Ecto neural progenitor cell (in vitro differentiated cells): ENCODE results near the gene HDDC3.

Experiments used
- DNase-seq: peaks from one replicate; pipeline ENCODE4 v3.0.0-alpha.2; 2018; ENCODE audit warnings: low spot score

Gene HDDC3

DNA sequence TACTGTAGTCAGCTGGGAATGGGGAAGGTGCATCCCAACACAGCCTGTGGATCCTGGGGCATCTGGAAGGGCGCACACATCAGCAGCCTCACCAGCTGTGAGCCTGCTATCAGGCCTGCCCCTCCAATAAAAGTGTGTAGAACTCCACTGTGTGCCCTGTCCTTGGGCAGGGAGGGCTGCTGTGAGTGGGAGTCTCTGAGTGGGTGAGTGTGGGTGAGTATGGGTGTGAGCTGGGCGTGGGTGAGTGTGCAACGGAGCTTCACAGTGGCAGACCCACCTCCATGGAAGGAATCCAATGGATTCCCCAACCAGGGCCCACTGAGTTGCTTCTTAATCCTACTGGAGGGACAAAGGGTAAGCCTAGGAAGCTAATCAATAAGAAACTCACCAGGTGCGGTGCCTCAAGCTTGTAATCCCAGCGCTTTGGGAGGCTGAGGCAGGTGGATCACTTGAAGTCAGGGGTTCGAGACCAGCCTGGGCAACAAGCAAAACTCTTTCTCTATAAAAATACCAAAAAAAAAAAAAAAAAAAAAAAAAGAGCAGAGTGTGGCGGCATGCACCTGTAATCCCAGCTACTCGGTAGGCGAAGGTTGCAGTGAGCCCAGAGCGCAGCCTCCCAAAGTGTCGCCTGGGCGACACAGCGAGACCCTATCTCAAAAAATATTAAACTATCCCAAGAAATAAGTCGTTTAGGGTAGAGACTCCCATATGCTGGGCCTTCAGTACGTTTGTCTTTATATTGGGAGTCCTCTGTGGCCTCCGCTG is 21.8 kb upstream of the HDDC3 start:
- DNase-seq, result no peak

DNA sequence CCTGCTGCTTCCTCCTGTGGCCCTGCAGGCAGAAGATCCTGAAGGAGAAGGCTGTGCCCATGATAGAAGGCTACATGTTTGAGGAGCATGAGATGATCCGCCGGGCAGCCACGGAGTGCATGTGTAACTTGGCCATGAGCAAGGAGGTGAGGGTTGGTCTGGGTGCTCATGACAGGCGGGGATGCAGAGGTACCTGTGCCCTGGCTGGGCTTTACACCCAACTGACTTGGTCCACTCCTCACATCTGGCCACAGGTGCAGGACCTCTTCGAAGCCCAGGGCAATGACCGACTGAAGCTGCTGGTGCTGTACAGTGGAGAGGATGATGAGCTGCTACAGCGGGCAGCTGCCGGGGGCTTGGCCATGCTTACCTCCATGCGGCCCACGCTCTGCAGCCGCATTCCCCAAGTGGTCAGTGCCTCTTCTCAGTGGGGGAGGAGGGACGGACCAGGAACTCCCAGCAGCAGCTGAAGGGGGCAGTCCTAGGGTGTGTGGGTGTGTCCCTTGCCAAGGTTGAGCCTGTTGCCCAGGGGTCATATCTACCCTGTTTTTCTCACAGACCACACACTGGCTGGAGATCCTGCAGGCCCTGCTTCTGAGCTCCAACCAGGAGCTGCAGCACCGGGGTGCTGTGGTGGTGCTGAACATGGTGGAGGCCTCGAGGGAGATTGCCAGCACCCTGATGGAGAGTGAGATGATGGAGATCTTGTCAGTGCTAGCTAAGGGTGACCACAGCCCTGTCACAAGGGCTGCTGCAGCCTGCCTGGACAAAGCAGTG is 20.7 kb upstream of the HDDC3 start:
- DNase-seq, result no peak

DNA sequence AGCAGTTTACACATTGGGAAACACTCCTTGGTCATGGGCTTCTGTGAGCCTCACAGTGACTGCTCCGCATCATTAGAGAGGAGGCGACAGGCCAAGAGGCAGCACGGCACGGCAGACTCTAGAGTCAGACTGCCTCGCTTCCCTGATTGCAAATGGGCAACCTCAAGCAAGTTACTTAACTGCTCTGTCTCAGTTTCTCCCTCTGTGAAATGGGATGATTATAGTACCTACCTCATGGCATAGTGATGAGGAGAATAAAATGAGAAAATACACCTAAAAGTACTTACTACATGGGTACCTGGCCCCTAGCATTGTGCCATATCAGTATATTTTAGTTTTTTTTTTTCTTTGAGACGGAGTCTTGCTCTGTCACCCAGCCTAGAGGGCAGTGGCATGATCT is 18.3 kb upstream of the HDDC3 start:
- DNase-seq, result no peak

DNA sequence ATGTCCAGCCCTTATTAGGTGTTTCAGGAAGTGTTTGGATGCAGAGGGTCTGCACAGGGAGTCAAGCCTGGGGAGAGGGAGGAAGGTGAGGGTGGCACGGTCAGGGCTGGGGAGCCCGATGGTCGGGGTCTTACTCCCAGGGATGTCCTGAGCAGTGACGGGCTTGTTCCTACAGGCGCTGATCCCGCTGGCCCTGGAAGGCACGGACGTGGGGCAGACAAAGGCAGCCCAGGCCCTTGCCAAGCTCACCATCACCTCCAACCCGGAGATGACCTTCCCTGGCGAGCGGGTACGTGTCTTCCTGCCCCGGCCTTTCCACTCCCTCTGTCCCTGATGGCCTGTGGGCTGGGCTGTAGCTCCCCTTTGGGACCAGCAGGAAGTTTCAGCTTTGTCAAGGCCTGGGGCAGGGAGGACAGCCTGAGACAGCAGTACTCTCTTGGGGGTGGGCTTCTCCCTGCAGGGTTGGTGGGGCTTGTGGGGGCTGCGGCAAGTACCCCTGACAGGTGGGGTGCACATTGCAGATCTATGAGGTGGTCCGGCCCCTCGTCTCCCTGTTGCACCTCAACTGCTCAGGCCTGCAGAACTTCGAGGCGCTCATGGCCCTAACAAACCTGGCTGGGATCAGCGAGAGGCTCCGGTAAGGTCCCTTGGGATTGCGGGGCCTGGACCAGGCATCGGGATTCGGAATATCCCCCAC is 17.8 kb upstream of the HDDC3 start:
- no peak for DNase-seq

DNA sequence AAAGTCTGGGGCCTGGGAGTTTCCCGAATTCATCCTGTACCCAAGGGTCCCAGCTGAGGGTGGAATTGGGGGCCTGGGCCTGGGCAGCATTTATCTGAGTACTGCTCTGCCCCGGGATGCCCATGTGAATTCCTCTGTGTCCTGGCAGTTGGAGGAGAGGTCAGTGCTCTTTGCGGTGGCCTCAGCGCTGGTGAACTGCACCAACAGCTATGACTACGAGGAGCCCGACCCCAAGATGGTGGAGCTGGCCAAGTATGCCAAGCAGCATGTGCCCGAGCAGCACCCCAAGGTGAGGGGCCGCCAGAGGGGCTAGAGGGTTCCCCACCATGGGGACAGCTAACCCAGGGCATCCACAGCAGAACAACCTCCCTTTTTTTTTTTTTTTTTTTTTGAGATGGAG is 16.2 kb upstream of the HDDC3 start:
- DNase-seq, result no peak

DNA sequence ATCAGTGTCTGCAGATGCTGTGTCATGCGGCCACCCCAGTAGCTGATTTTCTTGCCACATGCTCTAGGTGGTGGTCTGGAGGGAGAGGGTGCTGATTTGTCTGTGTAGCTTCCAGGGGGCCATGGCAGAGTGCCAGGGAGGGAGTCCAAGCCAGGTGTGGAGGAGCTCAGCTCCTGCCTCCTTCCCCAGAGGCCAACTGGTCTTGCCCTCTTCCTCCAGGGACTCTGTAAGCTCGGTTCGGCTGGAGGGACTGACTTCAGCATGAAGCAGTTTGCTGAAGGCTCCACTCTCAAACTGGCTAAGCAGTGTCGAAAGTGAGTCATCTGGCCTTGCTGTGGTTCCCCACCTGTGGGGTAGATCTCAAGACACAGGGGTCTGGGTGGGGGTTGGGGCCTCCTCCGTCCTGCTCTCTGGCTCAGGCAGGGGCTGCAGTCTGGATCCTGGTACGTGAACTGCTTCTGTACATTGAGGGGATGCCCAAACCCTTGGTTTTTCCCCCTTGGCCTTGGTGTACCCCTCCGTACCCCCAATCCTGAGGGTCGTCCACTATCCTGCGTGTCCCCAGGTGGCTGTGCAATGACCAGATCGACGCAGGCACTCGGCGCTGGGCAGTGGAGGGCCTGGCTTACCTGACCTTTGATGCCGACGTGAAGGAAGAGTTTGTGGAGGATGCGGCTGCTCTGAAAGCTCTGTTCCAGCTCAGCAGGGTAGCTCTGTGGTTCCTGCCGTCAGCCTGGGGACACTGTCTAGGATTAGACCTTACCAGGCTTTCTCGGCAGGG is 15.4 kb upstream of the HDDC3 start:
- no peak for DNase-seq

DNA sequence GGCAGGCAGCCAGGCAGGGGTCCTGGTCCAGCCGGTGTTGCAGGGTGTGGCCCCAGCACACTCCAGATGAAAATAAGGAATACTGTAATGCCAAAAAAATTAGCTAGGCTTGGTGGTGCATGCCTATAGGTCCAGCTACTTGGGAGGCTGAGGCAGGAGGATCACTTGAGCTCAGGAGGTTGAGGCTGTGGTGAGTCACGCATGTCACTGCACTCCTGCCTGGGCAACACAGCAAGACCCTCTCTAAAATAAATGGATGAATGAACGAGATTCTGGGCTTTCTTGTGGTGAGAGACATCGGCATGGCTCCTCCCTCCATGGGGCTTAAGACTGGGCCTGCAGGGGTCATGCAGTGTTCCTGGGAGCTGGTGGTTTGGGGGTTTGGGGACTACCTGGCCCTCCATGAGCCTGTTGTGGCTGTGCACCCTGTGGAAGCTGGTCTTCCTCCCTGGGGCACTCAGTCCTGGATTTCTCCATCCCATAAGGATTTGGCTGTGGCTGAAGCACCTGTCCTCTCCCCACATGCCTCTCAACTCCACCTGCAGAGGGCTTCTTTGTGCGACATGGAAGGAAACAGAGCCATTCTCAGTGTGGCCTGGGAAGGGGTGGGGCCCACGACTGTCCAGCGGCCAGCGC is 14.7 kb upstream of the HDDC3 start:
- no peak for DNase-seq

DNA sequence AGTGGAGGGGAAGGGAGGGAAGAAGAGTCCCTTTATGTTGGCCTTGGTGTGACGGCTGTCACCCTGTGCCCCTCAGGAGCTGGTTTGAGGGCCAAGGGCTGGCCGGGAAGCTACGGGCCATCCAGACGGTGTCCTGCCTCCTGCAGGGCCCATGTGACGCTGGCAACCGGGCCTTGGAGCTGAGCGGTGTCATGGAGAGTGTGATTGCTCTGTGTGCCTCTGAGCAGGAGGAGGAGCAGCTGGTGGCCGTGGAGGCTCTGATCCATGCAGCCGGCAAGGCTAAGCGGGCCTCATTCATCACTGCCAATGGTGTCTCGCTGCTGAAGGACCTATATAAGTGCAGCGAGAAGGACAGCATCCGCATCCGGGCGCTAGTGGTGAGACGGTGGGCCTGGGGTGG is 14.2 kb upstream of the HDDC3 start:
- no peak for DNase-seq

DNA sequence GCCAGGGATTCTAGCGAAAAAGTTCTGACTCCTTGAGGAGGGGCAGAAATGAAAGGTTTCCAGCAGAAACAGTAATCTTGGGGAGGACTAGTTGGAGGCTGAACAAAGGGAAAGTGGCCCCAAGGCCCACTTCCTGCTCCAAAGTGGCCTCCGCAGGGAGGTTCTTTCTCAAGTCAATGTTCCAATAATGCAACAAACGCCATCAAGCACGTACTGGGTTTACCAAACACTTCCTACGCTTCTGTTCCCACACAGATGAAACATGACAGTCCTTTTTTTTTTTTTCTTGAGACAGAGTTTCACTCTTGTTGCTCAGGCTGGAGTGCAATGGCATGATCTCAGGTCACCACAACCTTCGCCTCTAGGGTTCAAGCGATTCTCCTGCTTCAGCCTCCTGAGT is 12.7 kb upstream of the HDDC3 start:
- DNase-seq, result no peak

DNA sequence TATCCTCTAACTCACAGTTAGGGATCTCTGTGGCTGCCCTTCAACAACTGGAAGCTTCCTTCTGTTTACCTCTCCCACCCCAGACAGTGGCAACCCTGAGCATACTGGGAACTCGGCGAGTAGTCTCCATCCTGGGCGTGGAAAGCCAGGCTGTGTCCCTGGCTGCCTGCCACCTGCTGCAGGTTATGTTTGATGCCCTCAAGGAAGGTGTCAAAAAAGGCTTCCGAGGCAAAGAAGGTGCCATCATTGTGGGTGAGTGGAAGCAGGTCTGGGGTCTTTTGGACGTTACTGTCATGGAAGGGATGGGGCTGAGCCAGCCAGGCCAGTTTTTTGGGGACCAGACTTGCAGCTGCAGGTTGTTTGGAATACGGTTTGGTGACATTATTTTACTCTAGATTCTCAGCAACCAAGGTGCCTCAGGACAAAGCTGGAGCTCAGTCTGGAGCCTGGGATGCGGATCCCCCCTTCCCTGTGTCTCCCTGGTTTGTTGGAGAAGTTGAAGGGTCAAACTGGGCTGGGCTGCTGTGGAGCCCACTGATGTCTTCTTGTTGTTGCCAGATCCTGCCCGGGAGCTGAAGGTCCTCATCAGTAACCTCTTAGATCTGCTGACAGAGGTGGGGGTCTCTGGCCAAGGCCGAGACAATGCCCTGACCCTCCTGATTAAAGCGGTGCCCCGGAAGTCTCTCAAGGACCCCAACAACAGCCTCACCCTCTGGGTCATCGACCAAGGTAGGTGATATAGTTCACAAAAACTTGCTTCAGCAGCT is 10.2 kb upstream of the HDDC3 start:
- DNase-seq, result no peak

DNA sequence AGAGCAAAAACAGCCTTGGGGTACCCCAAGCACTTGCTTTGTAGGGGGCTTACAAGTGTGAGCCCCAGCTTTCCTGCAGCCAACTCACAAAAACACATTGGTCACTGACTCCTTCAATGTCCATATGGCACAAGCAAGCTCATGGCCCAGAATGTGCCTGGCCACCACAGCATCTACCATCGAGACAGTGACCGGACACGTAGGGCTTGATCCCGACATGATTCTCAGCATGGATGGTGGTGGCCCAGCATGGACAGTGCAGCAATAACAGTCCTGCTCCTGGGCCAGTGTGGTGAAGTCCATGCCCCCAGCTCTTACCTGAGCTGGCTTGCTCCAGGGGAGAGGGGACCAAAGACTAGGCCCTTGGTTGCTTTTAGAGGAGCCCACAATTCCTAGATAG is 8.7 kb upstream of the HDDC3 start:
- no peak for DNase-seq

DNA sequence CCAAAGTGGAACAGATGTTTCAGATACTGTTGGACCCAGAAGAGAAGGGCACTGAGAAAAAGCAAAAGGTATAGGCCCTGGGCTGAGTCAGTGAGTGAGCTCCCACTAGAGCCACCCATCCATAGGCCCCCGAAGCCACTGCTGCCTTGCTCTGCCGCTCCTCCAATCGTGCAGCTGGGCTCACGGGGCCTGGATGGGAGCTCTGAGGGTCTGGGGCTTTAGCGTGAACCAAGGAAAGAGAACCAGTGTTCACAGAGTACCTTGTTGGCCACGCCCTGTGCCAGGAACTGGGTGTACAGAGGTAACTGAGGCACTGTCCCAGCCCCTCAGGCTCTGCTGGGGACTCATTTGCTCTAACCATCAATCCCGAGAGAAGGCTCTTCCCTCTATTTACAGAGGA is 7.4 kb upstream of the HDDC3 start:
- DNase-seq, result no peak

DNA sequence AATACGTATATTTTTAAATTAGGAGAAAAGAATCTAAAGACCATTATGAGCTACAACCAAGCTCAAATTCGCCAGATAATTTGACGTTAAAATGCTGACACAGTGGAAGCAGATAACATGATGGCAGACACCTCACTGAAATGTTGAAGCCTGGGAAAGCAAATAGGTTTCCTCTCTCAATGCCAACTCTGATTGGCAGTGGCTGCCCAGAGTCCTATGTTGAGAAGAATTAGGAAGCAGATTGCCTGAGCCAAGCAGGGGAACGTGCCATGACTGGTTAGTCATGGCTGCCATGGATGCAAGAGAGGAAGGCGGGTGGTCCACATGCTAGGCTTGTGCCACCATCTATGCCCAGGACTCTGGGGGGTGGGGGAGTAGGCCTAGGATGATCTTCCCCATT is 5.9 kb upstream of the HDDC3 start:
- no peak for DNase-seq

DNA sequence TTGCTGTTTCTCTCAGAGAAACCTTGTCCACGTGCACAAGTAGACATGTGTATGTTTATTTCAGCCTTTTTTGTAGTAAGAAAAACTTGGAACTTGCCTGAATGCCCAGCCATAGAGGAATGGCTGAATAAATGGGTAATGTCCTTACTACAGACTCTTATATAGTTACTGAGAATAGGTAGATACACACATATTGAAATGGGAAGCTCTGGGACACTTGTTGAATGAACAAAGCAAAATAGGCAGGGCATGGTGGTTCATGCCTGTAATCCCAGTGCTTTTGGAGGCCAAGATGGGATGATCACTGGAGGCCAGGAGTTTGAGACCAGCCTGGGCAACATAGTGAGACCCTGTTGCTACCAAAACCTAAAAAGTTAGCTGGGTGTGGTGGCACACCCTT is 4.5 kb upstream of the HDDC3 start:
- DNase-seq, result no peak

DNA sequence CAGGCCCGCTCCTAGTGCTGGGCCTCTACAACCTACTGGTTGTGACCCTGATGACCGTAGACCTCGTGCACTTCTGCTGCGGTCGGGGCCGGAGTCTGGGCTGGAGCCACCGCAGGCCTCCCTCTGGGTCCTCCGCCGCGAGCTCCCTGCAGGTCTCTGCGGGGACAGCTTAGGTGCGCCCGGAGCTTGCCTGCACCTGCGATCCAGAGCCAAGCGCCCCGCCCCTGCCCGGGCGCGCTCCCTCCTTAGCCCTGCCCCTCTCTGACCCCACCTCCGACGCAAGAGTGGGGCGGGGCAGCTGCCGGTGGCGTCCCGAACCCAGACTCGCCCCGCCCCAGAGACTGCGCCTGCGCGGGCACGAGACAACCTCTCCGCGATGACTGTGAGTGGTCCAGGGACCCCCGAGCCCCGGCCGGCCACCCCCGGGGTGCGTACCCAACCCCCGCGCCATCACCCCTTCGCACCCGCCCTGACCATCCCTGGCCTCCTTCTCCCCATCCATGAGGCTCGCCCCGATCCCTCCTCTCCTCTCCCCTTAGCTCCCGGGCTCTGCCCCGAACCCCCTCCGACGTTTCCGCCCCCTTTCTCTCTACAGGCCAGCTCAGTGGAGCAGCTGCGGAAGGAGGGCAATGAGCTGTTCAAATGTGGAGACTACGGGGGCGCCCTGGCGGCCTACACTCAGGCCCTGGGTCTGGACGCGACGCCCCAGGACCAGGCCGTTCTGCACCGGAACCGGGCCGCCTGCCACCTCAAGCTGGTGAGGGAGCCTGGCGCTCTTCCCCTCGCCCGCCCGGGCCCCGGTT is 2.8 kb upstream of the HDDC3 start, which contains the start of gene UNC45A:
Gene UNC45A (plus strand): TSS at position 337 of the 803 bp plus-strand sequence. CDS start 40 bp downstream, at position 377.
- DNase-seq, result peak; percentile 94

DNA sequence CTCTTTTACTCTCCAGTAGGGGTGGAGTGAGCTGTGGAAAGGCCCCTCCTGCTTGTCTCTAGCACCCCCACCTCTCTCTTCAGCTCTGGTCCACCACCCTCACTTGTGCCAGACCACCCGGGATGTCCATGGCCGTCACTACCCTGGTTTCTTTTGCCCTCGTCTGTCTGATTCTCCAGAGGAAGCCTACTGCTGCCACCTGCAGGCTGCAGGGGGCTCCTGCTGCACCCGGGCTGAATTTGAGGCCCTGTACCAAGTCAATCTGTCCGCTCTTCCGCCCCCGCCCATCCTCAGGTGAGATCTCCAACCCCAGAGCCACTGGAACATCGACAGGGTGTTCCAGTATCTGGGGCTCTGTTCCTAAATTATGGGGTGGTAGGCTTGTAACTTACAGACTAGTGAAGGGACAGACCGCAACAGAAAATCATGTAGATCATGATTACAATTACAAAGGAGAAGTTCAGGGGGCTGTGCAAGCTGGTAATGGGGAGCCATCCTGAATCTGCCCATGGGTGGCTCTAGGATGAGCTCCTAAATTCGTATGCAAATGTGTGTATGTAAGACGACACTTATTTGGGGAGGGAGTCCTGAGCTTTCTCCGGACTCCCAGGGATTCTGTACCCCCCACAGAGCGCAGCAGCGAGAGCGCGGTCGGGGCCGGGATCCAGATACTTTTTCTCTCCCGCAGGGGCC is 2.1 kb upstream of the HDDC3 start:
- DNase-seq, result peak; percentile 86

DNA sequence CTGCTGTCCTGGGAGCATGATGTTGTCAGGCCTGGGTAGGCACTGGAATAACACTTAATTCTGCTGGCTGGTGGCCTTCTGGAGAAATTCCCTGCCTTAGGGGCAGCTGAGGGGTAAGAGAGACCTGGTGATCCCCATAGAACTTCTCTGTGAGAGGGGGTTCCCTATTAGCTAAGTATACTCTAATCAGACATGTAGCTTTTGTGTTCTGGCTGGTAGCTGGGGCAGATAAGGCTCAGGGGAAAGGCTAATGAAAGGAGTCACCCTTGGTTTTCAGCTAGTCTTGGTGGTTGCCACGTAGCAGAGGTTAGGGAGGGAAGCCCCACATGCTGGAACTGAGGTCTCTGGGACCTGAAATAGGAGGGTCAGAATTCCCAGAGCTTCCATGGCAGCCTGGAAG is 952 bp upstream of the HDDC3 start:
- no peak for DNase-seq

DNA sequence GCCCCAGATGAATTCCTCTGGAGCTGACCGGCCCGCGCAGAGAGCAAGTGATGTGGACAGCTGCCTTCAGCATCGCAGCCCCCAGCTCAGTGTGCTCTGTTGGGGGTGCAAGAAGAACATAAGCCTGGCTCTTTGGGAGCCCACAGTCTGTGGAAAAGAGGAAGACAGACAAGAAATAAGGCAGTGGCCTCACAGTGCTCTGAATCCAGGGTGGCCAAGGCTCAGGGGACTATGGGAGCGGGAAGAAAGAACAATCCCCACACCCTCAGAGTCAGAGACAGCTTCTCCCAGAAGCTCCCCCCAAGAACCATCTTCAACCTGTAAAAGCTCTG is 277 bp upstream of the HDDC3 start:
- DNase-seq, result no peak

DNA sequence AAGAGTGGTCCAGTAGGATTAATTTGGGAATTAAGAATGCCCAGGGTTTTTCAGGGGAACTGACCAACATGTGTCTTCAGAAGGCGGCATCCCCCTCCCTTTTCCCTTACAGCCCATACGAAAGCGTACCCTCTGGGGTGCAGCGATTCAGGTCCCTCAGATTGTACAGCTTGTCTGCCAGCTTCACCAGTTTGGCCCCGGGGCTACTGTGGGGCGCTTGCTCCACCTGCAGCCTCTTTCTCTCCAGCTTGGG is 848 bp downstream of the HDDC3 start:
- no peak for DNase-seq
